HK-2 (cell line): ENCODE data around the gene SMAGP.

Experiments
- DNase-seq: peaks from one replicate; pipeline ENCODE4 v3.0.0-alpha.2; 2018; ENCODE audit not compliant: unreplicated experiment

The SMAGP gene

DNA sequence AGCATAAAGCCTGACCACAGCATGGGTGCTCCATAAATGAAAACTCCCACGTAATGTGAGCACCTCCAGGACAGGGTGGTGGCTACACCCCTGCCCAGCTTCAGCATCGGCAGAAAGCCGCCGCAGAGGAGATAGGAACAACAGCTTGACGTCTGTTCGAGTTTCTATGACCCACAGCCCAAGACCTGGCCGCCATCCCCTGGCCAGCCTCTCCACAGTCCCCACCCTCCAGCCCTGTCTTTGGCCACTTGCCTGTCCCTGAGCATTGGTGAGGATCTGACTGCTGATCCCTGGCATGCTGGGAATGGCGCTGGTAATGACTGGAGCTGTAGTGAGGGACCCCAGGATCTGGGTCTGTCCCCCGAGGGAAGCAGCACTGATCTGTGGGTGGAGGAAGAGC is 73.7 kb downstream of the SMAGP start:
- DNase-seq, result no peak

DNA sequence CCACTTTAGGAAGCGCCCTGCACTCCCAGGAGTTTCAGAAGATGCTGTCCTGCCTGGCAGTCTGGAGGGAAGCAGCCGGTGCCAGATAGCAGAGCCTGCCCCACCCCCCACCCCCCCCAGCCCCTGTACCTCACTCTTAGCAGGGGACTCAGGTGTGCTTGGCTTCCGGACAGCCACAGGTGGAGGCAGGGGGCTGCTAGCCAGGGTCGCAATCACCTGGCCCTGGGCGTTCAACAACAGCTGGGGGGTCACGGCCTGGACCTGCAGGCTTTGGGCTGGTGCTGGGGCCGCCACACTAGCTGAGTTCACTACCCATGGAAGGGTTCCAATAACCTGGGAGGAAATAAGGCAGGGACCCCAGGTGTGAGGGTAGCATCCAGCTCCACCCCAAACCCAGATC is 74.4 kb downstream of the SMAGP start:
- DNase-seq, result no peak
